GM12878 (cell line): Measurements from ENCODE around the gene LIMS2. TPM values are rescaled to one million over a fixed set of nuclear protein-coding genes. Genes with fewer than 3 reads are reported as not detected.

Experiments
- ATAC-seq: fragments of 200-7000 bp; cut with Tn5 transposase; 3 replicates; pipeline ENCODE4 v1.9.1; 2020; ENCODE audit warnings: mild to moderate bottlenecking, moderate library complexity
- BruUV-seq: library from RNA; stranded (reverse); fragments of 400-500 nt; replicated peaks from 2 replicates; lab custom pipeline; 2021; lab: Mats Ljungman, UMichigan
- CTCF ChIA-PET: fragments of 300-600 bp; sonication (Branson Sonifier 250); formaldehyde crosslinking; extraction: SDS; loops from one replicate; lab custom pipeline; 2021; ENCODE audit warnings: inconsistent platforms; lab: Yijun Ruan, JAX
- POLR2A ChIA-PET: fragments of 350-600 bp; formaldehyde crosslinking; extraction: SDS; loops from one replicate; lab custom pipeline; 2021; ENCODE audit warnings: inconsistent platforms; lab: Charles Lee
- RAD21 ChIA-PET: fragments of 300-600 bp; sonication (Branson Sonifier 250); formaldehyde crosslinking; loops from one replicate; lab custom pipeline; 2023; ENCODE audit warnings: antibody characterized with exemption; ENCODE audit not compliant: unreplicated experiment; lab: Charles Lee
- SMC1A ChIA-PET: fragments of 300-600 bp; sonication (Branson Sonifier 250); formaldehyde crosslinking; loops from one replicate; lab custom pipeline; 2023; ENCODE audit not compliant: unreplicated experiment, uncharacterized antibody; lab: Charles Lee
- DNase-seq: peaks from one replicate; pipeline ENCODE4 v3.0.0-alpha.2; 2011; ENCODE audit warnings: low read depth, low spot score
- FAIRE-seq: peaks from 3 replicates; lab custom pipeline; 2011; peaks lifted over from hg19 to GRCh38; lab: Jason Lieb, UNC
- H2AFZ ChIP-seq: 2 replicates; pipeline ENCODE4 v1.6.0; 2011; ENCODE audit warnings: low read depth, low read length, control low read depth; ENCODE audit not compliant: control insufficient read depth
- H3K27ac ChIP-seq: 2 replicates; pipeline ENCODE4 v1.5.1; 2011; ENCODE audit warnings: control low read depth; ENCODE audit not compliant: control insufficient read depth, insufficient read depth
- H3K27me3 ChIP-seq, 2 experiments: replicated peaks in 1 of 2; 2 replicates each; pipeline versions ENCODE4 v1.6.0 to v1.6.1; 2011; ENCODE audit warnings: low read length in 1 of 2; ENCODE audit not compliant: control insufficient read depth in 2 of 2, insufficient read depth in 2 of 2
- H3K36me3 ChIP-seq, 2 experiments: 2 replicates each; pipeline ENCODE4 v1.5.1; 2011; ENCODE audit warnings: low read length in 1 of 2; ENCODE audit not compliant: control insufficient read depth in 2 of 2, insufficient read depth in 2 of 2
- H3K4me1 ChIP-seq: 2 replicates; pipeline ENCODE4 v1.6.1; 2011; ENCODE audit warnings: mild to moderate bottlenecking, low read length, moderate library complexity, mixed read lengths; ENCODE audit not compliant: control insufficient read depth, insufficient read depth
- H3K4me2 ChIP-seq: 2 replicates; pipeline ENCODE4 v1.6.0; 2011; ENCODE audit warnings: control low read depth; ENCODE audit not compliant: control insufficient read depth, insufficient read depth
- H3K4me3 ChIP-seq: fragments of 200-600 bp; sonication (generic); 2 replicates; pipeline ENCODE4 v1.5.1; 2016
- H3K79me2 ChIP-seq: 2 replicates; pipeline ENCODE4 v1.6.0; 2011; ENCODE audit warnings: low read length; ENCODE audit not compliant: control insufficient read depth, insufficient read depth
- H3K9ac ChIP-seq: 2 replicates; pipeline ENCODE4 v1.8.0; 2011; ENCODE audit warnings: low read length, control low read depth, mixed read lengths; ENCODE audit not compliant: control insufficient read depth, insufficient read depth
- H3K9me3 ChIP-seq: replicated peaks from 3 replicates; pipeline ENCODE4 v1.5.1; 2011; ENCODE audit warnings: mild to moderate bottlenecking, low read length; ENCODE audit not compliant: control insufficient read depth, insufficient read depth
- H4K20me1 ChIP-seq: 2 replicates; pipeline ENCODE4 v1.6.0; 2011; ENCODE audit not compliant: control insufficient read depth, insufficient read depth
- ATF7 ChIP-seq: fragments of 450-650 bp; IDR thresholded peaks from 2 replicates; pipeline ENCODE4 v1.6.1; 2016; ENCODE audit warnings: low read depth, mild to moderate bottlenecking
- EZH2 ChIP-seq: IDR thresholded peaks from 2 replicates; pipeline ENCODE4 v1.6.1; 2012; ENCODE audit warnings: low read depth, mild to moderate bottlenecking, control low read depth, inconsistent platforms, low read length, borderline replicate concordance; ENCODE audit not compliant: control insufficient read depth
- MEF2B ChIP-seq: fragments of 450-650 bp; IDR thresholded peaks from 2 replicates; pipeline ENCODE4 v1.6.1; 2018; ENCODE audit warnings: mild to moderate bottlenecking, moderate library complexity; ENCODE audit not compliant: partially characterized antibody, poor library complexity, severe bottlenecking
- TCF7 ChIP-seq: IDR thresholded peaks from 2 replicates; pipeline ENCODE4 v1.6.1; 2014; ENCODE audit warnings: antibody characterized with exemption, borderline replicate concordance
- ZSCAN29 ChIP-seq: fragments of 450-650 bp; IDR thresholded peaks from 2 replicates; pipeline ENCODE4 v1.6.1; 2017; ENCODE audit warnings: mild to moderate bottlenecking, moderate library complexity
- WGBS: methylation state at CpG from one replicate; pipeline ENCODE4 v1.1.6; 2016; ENCODE audit warnings: low lambda C conversion rate; ENCODE audit not compliant: insufficient replicate concordance, insufficient coverage; ENCODE audit errors: missing lambda C conversion rate; 5-methylcytosine and 5-hydroxymethylcytosine counted together
- in situ Hi-C: fragments of 300-500 bp; cut with MboI; formaldehyde crosslinking; loops from 9 replicates; pipeline ENCODE4 v1.14.3; 2018; ENCODE audit warnings: mixed read lengths
- intact Hi-C: fragments of 100-400 bp; cut with micrococcal nuclease; formaldehyde crosslinking; loops from one replicate; pipeline ENCODE4 v1.14.2; 2022; ENCODE audit not compliant: unreplicated experiment
- polyA plus RNA-seq, 11 experiments: library from polyadenylated mRNA; depleted of rRNA in 4 of 11; unstranded in 6 of 11; stranded (reverse) in 5 of 11; fragments of >200 nt; fragmentation: Nextera tagmentation in 4 of 11; fragmentation: Illumina TruSeq in 1 of 11; extraction: Ambion mirVana in 4 of 11; extraction: Trizol in 1 of 11; gene quantifications; 1 replicate in 1 of 11; 2 replicates in 10 of 11; pipeline versions ENCODE4 v1.2.1 to v1.2.3, GENCODE V29; 2011 to 2016; ENCODE audit warnings: inconsistent platforms in 2 of 11, missing spikeins in 2 of 11, low read depth in 1 of 11
- total RNA-seq, 4 experiments: library from RNA; depleted of rRNA in 3 of 4; stranded (reverse); fragments of >200 nt in 3 of 4; fragmentation: Illumina TruSeq in 1 of 4; extraction: Trizol in 1 of 4; gene quantifications; 2 replicates each; pipeline versions ENCODE4 v1.2.1 to v1.2.3, GENCODE V29; 2013 to 2021
- TF ChIP-seq, protein P1 (sequence below), 3 experiments: IDR thresholded peaks in 2 of 3; conservative IDR thresholded peaks in 1 of 3; 2 replicates each; pipeline ENCODE4 v1.5.1; 2011; ENCODE audit warnings: low read depth in 3 of 3, low read length in 3 of 3, mild to moderate bottlenecking in 3 of 3, control low read depth in 2 of 3, moderate library complexity in 2 of 3, inconsistent platforms in 1 of 3, mixed read lengths in 1 of 3; ENCODE audit not compliant: control insufficient read depth in 2 of 3, insufficient read depth in 1 of 3; ENCODE audit errors: extremely low read depth in 1 of 3
- TF ChIP-seq, protein P2 (sequence below): fragments of 450-650 bp; IDR thresholded peaks from 2 replicates; pipeline ENCODE4 v1.6.1; 2016; ENCODE audit warnings: mild to moderate bottlenecking, moderate library complexity, borderline replicate concordance
- TF ChIP-seq, protein P3 (sequence below): fragments of 450-650 bp; IDR thresholded peaks from 2 replicates; pipeline ENCODE4 v1.6.1; 2016; ENCODE audit warnings: mild to moderate bottlenecking
- TF ChIP-seq, protein P4 (sequence below): fragments of 450-650 bp; IDR thresholded peaks from 2 replicates; pipeline ENCODE4 v1.6.1; 2017; ENCODE audit warnings: mild to moderate bottlenecking, low read depth, inconsistent platforms; ENCODE audit not compliant: poor library complexity, severe bottlenecking
- TF ChIP-seq, protein P5 (sequence below): fragments of 450-650 bp; IDR thresholded peaks from 2 replicates; pipeline ENCODE4 v1.6.1; 2017; ENCODE audit warnings: low read depth, mild to moderate bottlenecking, moderate library complexity

Gene LIMS2
- total and polyA plus RNA-seq, 10 of the 15 experiments (the other 5 are each of a cell fraction or from before 2014, with no cell fraction given), result 0.06 to 0.81 (median 0.16) TPM; not detected in 2

DNA sequence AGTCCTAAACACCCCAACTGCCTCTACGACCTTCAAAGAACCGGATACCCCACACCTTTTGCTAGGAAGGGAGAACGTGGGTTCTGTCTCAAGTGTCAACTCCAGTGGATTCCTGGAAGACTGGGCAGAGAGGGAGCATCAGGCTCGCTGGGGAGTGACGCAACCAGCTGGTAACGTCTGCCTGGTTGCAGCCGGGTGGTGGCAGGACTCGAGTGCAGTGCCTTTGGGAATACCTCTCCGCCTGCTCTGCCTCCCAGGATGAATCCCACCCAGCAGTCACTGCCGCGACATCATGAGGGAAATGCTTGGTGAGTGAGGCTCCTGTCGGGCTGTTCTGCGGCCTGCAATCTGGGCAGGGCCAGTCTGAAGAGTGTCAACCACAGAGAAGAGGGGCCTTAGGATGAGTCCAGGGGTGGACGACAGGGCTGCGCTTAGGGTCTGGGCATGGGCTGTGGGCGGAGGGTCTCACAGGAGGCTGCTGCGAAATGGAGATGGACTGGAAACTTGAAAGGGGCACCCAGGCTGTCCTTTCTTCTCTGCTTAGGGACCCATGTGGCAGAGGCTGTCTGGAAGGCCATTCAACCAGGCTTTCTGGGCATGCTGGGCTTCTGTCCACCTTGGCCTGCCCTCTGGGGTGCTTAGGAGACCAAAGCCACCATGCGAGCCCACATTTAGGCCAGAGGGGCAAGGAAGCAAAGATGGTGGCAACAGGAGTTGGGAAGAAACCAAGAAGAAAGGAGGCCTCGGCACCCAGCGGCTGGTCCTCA is 16.5 kb downstream of the LIMS2 start:
- 51% methylated on average over 20 of the region's 20 CpGs for WGBS
- SMC1A ChIA-PET, result no interaction called here
- TF ChIP-seq EZH2 (no peak), ATF7 (no peak), MEF2B (no peak), TCF7 (no peak), ZSCAN29 (no peak)
- TF ChIP-seq, protein P1, sequence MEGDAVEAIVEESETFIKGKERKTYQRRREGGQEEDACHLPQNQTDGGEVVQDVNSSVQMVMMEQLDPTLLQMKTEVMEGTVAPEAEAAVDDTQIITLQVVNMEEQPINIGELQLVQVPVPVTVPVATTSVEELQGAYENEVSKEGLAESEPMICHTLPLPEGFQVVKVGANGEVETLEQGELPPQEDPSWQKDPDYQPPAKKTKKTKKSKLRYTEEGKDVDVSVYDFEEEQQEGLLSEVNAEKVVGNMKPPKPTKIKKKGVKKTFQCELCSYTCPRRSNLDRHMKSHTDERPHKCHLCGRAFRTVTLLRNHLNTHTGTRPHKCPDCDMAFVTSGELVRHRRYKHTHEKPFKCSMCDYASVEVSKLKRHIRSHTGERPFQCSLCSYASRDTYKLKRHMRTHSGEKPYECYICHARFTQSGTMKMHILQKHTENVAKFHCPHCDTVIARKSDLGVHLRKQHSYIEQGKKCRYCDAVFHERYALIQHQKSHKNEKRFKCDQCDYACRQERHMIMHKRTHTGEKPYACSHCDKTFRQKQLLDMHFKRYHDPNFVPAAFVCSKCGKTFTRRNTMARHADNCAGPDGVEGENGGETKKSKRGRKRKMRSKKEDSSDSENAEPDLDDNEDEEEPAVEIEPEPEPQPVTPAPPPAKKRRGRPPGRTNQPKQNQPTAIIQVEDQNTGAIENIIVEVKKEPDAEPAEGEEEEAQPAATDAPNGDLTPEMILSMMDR (IDR thresholded peaks at IDR 0.05 in 2 of 3, conservative IDR thresholded peaks at IDR 0.05 in 1 of 3; ENCODE audit: control insufficient read depth in 2 of 3, extremely low read depth in 1 of 3, insufficient read depth in 1 of 3, low read depth in 3 of 3, low read length in 3 of 3), result no peak
- TF ChIP-seq, protein P2, sequence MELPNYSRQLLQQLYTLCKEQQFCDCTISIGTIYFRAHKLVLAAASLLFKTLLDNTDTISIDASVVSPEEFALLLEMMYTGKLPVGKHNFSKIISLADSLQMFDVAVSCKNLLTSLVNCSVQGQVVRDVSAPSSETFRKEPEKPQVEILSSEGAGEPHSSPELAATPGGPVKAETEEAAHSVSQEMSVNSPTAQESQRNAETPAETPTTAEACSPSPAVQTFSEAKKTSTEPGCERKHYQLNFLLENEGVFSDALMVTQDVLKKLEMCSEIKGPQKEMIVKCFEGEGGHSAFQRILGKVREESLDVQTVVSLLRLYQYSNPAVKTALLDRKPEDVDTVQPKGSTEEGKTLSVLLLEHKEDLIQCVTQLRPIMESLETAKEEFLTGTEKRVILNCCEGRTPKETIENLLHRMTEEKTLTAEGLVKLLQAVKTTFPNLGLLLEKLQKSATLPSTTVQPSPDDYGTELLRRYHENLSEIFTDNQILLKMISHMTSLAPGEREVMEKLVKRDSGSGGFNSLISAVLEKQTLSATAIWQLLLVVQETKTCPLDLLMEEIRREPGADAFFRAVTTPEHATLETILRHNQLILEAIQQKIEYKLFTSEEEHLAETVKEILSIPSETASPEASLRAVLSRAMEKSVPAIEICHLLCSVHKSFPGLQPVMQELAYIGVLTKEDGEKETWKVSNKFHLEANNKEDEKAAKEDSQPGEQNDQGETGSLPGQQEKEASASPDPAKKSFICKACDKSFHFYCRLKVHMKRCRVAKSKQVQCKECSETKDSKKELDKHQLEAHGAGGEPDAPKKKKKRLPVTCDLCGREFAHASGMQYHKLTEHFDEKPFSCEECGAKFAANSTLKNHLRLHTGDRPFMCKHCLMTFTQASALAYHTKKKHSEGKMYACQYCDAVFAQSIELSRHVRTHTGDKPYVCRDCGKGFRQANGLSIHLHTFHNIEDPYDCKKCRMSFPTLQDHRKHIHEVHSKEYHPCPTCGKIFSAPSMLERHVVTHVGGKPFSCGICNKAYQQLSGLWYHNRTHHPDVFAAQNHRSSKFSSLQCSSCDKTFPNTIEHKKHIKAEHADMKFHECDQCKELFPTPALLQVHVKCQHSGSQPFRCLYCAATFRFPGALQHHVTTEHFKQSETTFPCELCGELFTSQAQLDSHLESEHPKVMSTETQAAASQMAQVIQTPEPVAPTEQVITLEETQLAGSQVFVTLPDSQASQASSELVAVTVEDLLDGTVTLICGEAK, result no peak
- TF ChIP-seq, protein P3, sequence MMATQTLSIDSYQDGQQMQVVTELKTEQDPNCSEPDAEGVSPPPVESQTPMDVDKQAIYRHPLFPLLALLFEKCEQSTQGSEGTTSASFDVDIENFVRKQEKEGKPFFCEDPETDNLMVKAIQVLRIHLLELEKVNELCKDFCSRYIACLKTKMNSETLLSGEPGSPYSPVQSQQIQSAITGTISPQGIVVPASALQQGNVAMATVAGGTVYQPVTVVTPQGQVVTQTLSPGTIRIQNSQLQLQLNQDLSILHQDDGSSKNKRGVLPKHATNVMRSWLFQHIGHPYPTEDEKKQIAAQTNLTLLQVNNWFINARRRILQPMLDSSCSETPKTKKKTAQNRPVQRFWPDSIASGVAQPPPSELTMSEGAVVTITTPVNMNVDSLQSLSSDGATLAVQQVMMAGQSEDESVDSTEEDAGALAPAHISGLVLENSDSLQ, result no peak
- TF ChIP-seq, protein P4, sequence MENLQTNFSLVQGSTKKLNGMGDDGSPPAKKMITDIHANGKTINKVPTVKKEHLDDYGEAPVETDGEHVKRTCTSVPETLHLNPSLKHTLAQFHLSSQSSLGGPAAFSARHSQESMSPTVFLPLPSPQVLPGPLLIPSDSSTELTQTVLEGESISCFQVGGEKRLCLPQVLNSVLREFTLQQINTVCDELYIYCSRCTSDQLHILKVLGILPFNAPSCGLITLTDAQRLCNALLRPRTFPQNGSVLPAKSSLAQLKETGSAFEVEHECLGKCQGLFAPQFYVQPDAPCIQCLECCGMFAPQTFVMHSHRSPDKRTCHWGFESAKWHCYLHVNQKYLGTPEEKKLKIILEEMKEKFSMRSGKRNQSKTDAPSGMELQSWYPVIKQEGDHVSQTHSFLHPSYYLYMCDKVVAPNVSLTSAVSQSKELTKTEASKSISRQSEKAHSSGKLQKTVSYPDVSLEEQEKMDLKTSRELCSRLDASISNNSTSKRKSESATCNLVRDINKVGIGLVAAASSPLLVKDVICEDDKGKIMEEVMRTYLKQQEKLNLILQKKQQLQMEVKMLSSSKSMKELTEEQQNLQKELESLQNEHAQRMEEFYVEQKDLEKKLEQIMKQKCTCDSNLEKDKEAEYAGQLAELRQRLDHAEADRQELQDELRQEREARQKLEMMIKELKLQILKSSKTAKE, result no peak
- TF ChIP-seq, protein P5, sequence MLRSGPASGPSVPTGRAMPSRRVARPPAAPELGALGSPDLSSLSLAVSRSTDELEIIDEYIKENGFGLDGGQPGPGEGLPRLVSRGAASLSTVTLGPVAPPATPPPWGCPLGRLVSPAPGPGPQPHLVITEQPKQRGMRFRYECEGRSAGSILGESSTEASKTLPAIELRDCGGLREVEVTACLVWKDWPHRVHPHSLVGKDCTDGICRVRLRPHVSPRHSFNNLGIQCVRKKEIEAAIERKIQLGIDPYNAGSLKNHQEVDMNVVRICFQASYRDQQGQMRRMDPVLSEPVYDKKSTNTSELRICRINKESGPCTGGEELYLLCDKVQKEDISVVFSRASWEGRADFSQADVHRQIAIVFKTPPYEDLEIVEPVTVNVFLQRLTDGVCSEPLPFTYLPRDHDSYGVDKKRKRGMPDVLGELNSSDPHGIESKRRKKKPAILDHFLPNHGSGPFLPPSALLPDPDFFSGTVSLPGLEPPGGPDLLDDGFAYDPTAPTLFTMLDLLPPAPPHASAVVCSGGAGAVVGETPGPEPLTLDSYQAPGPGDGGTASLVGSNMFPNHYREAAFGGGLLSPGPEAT, result no peak

More for the DNA sequence above, 16.5 kb downstream of the LIMS2 start:
- BruUV-seq, result no TSS peak
- in situ Hi-C loops (no loop called here), intact Hi-C loops (no loop called here)
- Histone ChIP-seq H3K4me3 (no peak overlapping the region), H3K27ac (no peak overlapping the region), H3K4me2 (no peak overlapping the region), H3K27me3 (peaks cover 3 to 6% of the 10 kb centered on the region in 2 experiments), H3K9ac (no peak overlapping the region), H3K79me2 (no peaks in the 10 kb centered on the region), H4K20me1 (no peaks in the 10 kb centered on the region), H2AFZ (no peak overlapping the region), H3K36me3 (no peaks in the 10 kb centered on the region), H3K9me3 (no peaks in the 10 kb centered on the region), H3K4me1 (no peaks in the 10 kb centered on the region)
- DNase-seq (no peak), FAIRE-seq (no peak), ATAC-seq (no peak)
- ChIA-PET RAD21 (no interaction called here), CTCF (no interaction called here), POLR2A (no interaction called here)
